LHCN-M2 (cell line): ENCODE results near the gene SETBP1. TPM values are rescaled to one million over a fixed set of nuclear protein-coding genes. Genes with fewer than 3 reads are reported as not detected.

Source experiments
- DNase-seq: peaks from one replicate; pipeline ENCODE4 v3.0.0-alpha.2; 2012; ENCODE audit warnings: low read depth
- total RNA-seq: library from RNA; depleted of rRNA; stranded (reverse); fragments of >200 nt; gene quantifications from 2 replicates; pipeline ENCODE4 v1.2.3, GENCODE V29; 2014

SETBP1 gene
- total RNA-seq, 1 experiment from 2014 or later: 1.6 TPM

DNA sequence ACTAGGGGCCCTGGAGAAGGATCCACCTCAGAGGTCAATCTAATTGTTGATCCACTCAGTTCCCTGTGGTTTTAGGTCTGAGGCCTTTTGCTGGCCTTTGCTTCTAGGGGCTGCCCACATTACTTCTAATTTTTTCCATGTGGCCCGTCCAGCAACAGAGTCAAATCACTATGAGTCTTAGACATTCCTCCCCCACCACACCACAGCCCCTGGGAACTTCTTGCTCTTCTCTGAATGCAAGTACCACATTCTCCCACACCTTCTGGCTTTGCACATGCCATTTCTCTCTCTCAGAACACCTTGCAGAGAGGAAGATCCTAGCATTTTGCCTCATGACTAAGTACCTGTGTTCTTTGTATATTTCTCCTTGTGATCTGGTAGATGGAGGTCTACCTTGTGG, 286.9 kb downstream of the SETBP1 start:
- no peak for DNase-seq

DNA sequence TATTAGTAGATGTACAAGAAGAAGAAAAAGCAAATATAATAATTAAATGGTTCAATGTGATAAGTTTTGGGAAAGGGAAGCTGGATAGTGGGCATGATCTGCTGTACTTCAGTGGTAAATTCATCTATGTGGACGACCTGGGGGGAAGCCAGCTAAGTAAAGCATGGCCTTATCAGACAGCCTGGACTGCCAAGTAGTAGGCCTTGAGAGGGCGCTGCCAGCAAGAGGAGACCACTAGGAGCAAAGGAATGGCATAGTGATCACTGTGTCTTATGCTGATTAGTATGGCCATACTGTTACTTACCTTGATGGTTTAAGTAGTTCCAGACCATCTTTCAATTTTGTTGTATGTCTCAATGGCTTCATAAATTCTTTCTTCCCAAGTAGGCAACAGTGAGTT, 287.6 kb downstream of the SETBP1 start:
- DNase-seq: no peak

DNA sequence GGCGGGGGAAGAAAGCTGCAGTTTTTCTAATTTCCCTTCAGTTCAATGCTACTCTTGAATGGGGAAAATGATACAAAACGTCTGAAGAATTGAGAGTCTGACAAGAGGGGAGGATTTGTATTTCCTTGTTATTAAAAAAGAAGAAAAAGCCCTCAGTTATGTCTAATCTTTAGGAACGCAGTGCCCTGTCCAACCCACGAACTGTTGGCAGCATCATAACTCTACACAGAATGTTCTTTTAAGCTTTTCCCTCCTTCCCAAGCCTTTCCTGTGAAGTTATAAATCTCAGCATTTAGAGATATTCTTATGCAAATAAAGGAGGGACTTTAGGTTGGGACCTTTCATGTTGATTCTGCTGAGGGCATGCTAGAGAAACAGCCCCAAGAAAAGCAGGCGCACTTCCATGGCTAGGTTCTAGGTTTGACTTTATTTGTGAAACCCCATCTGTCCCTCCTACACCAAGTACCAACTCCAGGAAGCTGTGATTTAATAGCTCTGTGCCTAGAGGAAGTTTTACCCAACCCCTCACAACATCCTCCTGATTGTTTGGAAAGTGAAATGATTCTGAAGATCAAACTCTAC, 288.6 kb downstream of the SETBP1 start:
- DNase-seq: no peak

GRCh38 chr18:44973282-44973681, 292.6 kb downstream of the SETBP1 start:
- peak; percentile 14 for DNase-seq

DNA sequence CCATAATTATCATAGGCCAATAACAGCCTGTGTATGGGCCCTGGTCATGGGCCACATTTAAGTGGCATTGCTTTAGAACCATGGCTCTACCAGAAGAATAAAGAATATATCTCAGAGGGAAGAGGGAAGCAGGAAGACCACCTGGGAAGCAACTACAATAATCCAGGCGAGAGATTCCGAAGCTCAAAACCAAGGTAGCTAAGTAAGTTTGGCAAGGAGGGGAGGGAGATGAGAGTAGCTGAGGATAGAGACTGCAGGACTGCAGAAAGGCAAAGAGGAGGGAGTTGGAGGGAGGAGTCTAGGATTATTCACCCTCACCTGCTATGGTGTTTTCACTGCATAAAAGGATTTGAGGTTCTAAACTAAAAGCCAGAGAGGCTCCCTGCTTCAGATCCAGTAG, 293.5 kb downstream of the SETBP1 start:
- no peak for DNase-seq

DNA sequence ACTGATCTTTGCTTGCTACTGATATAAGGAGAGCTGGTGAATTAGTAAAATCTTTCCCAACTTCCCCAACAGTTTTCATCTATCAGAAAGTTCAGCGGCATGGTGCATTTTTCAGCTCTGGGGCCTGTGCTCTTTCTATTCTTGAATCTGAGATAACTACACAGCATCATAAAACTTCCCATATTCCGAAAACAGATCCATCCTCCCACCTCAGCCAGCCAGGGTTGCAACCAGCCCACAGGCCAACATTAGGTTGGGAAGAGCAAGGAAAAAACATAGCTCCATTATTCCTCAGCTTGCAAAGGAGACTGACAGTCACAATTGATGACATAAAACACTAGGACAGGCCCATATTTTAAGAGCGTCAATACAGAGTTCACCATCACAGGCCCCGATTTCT, 297.2 kb downstream of the SETBP1 start:
- DNase-seq: no peak

DNA sequence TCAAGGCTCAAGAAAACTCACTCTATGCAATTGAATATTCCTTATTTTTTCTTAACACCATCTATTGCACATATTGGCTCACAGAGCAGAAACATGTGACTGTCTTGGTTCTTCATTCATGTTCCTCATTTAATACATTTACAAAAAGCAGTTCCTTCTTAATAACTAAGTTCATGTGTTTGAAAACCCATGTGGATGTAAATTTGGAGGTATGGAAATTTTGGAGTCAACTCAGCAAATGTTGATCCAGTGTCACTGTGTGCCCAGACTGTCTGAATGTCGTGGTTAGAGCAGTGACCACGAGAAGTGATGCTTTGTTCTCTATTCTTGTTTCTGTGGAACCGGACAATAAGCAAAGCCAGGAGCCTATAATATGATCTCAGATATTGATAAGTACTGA, 299.1 kb downstream of the SETBP1 start:
- no peak for DNase-seq

- DNase-seq: no peak
These were observed 300.4 kb downstream of the SETBP1 start for GRCh38 chr18:44981121-44981520.

GRCh38 chr18:44986933-44987332, 306.2 kb downstream of the SETBP1 start:
- no peak for DNase-seq

DNA sequence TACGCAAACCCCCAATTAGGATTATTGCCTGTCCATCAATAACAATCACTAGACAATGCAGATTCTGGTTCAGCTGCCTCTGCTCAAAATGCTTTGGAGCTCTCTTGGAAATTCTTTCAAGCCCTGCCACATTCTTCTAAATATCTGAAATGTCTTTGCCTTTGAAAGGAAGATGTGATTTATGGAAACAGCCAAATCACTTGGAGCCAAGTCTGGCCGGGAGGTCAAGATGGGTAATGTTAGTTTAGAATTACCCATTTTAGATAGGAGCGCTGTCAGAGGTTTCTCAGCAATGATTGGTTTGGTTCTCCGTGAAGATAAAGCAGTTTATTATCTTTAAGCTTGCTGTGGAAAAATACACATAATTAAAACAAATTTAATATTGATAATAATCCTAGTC, 306.7 kb downstream of the SETBP1 start:
- DNase-seq: no peak

DNA sequence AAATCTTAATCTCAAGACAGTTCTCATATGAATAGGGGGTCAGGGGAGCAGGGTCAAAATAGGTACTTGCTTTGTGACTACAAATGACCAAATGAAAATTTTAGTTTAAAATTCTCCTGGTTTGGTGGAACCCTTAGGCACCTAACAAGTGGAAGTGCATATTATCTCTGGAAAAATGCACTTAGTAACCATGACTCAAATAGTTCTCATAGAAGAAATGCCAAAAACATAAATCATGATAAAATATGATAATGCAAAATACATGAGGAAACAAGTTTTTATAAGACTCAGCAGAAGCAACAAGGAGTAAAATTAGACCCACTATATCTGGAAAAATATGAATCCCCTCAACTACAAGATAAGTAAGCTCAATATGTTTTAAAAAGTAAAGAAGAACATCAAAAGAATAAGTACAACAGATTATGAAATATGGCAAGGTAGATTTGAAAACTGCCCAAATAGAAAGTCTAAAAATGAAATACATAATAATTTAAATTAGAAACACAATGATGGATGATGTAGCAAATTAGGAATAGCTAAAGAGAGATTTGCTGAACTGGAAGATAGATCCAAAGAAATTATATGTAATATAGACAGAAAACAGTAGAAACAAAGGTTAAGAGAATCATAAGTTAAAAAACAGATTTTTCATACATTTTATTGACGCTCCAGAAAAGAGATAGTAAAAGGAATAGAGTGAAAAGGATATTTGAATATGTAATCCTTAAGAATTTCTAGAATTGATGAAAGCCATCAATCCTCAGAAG, 308.3 kb downstream of the SETBP1 start:
- no peak for DNase-seq

- DNase-seq: no peak
These were observed 315.6 kb downstream of the SETBP1 start for GRCh38 chr18:44996261-44996660.

DNA sequence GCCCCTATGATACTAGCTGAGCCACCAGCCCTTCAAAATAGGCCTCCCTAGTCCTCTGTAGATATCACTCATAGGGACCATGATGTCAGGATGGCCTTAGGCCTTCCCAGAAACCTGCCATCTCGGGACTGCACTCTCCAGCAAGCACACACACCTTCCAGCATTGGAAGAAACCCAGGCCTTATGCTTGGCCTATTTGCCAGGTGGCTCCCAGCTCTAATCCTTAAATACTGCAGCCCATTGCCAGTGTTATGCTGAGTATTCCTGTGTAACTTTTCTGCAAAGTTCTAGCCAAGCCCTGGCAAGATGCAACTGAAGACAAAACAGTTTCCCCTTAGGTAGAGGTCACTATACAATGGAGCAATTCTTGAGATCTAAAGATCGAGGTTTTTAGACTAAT, 316.5 kb downstream of the SETBP1 start:
- DNase-seq: no peak

DNA sequence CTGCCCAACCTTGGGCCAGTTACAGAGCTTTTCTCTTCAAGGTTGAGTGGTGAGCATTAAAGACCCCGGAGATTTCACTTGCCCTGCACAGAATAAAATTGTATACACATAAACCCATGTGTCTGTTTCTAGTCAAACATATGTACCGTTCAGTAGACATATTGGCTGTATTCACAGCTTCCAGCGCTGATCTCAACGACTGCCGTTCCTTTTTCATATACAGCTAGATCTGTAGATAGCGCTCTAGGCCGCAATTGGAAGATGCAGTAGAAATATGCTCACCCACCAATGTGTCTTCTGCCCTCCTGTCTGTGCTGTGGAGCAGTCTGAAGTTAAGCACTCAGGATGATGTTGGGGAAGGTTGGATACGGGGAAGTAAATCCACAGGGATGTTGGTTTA, 317.7 kb downstream of the SETBP1 start:
- DNase-seq: no peak

DNA sequence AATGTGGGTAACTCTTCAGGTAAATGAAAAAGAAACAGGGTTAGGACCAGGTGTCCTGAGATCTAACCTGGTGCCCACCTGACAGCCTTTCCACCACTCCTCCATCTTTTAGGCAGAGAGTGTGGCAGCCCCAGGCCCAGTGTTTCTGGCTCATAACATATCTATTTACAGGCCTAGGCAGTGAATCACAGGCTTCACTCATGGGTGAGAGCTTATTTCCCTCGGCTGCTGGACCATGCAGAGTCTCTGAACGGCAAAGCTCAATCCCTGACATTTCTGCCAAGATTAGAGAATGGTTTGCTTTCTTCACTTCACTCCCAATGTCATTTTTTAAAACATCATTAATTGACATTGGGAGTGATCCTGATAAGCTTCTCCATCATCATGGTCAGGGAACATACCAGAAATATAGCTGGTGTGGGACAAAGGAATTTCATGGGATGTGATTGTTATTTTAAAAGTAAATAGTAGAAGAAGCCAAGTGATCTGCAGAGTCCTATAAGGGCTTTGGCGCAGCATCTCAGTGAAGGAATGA, 323.9 kb downstream of the SETBP1 start:
- DNase-seq: no peak

DNA sequence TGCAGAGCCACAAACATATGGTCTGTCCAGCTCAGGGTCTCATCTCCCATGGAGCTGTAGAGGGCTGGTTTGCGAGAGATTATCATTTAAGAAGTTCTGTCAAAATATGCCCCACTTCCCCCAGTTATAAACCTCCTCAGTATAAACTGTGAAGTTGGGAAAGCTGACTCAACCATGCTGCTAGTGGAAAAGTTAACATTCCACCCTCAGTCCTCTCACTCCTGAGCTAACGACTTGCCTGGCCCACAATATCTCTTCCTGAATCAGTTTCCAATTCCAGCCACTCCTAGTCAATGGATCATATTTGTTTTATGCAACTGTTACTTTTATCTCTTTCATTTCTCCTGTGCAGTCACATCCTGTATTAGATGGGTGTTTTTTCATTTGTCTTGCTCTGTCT, 326.2 kb downstream of the SETBP1 start:
- DNase-seq: no peak

DNA sequence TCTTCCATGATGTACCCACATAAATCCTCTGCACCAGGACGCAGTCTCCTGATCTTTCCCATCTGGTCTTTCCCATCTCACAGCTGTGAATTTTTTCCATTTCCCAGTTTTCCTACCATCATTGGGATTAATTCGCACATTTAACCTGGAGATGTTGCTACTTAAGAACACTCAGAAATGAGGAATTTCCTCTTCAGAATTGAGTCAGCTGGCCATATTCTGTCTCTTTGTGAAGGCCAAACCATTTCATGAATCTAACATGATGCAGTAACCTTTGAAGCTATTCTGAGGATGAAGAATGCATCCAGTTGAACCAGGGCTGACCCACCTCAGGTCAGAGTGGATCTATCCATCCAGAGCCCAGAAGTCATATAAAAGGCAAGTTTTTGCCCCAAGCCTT, 326.8 kb downstream of the SETBP1 start:
- no peak for DNase-seq

DNA sequence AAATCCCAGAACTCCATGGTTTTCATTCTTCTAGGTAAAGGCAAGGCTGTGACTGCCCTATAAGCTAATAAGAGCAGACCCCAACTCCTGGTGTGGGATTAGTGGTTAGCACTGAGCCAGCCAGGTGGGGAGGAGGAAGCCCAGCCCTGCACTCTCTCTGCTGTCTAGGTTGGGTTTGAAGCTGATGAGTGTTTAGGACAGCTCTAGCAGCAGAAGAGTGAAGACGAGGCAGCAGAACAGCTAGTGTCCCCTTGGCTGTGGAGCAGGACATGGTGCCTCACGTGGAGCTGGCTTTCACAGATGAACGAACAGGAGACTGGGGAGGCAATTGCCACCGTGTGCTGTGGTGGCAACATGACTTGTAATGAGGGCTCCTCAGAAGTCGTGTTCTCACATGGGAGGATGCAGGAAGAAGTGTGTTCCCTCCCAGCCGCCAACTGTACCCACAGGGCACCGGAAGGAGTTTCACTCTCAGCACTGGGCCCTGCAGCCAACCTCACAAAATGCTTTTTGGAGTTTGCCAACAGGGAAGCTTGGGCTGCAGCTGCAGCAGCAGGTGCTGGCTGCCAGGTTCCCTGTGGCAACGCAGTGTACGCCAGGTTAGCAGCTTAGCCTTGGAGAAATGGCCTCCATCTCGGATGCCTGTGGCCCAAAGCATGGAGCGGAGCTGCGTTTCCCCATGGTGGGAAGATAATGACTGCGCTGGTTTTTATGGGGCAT, 328.2 kb downstream of the SETBP1 start:
- DNase-seq: no peak

- DNase-seq: no peak
These were observed 329.1 kb downstream of the SETBP1 start for GRCh38 chr18:45009756-45010155.

DNA sequence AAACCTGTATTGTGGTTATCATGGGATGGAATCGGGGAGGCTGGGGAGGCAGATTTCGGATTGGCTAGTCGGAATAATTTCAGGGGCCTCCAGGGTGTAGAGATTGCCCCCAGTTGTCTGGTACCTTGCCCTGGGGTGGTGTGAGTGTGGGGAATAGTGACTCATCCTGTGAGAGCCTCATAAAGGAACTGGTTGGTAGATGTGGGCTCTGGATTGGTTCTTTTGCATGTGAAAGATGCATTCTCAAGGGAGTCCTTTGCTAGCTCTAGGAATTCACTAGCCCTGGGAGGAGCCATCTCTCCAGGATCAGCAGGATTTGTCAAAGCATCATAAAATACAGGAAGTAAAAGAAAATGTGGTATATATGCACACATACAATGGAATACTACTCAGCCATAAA, 331.6 kb downstream of the SETBP1 start:
- peak; percentile 48 for DNase-seq

DNA sequence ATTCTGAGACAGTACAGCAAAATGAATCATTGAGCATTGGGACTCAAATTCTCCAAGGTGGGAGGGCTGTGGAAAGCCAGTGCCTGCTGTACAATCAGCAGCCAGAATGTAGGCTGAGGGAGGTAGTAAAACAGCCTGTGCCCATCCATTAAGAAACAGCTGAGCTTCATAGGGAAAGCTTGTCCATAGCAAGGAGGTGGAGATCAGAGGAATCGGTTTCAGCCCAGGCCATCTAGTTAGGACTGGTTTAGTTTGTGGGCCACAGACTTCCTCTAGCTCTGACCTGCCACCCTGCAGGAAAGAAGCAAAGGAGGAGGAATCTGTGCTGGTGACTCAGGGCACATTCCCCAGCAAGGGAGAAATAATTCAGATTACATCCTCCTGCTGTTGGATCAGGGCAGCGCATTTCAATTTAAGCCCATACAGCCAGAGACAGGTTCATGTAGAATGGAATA, 333.4 kb downstream of the SETBP1 start:
- DNase-seq: peak; percentile 94

DNA sequence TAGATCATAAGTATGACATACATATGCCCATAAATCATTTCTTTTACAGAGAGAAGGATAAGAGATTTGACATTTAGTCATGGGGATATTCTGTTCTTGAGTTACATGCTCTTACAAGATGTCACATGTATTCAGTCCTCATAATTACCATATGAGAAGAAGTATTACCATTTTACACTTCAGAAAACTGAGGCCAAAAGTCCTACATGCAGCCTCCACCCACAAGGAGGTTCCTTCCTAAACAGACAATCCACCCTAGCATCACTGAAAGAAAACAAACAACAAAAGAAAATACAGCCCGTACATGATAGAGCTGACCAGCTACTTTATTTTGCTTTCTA, 335.1 kb downstream of the SETBP1 start:
- DNase-seq: peak; percentile 2

DNA sequence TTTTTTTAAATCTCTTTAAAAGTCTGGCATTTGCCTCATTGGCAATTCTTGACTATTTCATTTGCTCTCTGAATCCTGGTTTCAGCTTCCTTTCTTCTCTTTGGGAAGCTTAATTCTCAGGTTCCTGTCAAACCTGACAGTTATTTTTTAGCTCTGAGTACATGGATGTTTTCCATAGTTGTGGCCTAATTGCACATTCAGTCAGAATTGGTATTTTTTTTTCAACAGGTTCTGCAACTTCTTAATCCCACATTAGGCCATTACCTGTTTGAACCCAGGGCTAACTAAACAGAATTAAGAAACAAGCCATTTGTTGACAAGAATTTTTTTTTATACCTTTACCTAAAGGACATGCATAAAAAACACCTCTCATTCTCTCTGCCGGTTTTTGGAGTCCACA, 338.8 kb downstream of the SETBP1 start:
- no peak for DNase-seq
